MM.1S (cell line): Measurements from ENCODE around the gene POLR3F.

Experiments
- CTCF ChIP-seq: fragments of 300-600 bp; sonication (generic); IDR thresholded peaks from 2 replicates; pipeline ENCODE4 v1.5.1; 2016; ENCODE audit warnings: antibody characterized with exemption, low read length, mixed read lengths
- EZH2 ChIP-seq: fragments of 300-600 bp; sonication (generic); optimal IDR thresholded peaks from 2 replicates; pipeline ENCODE3; 2017; ENCODE audit warnings: low read depth, mild to moderate bottlenecking, antibody characterized with exemption, low read length, mixed read lengths

- no peak for TF ChIP-seq CTCF
- TF ChIP-seq EZH2, result no peak
Measured at GRCh38 chr20:18506744-18507143, 39.6 kb downstream of the POLR3F start.
